HCT116 (cell line): ENCODE results near the gene AK5.

ENCODE experiments used
- EZH2 ChIP-seq: fragments of 200-600 bp; sonication (generic); IDR thresholded peaks from 2 replicates; pipeline ENCODE4 v1.6.1; 2017; ENCODE audit warnings: antibody characterized with exemption, mixed run types
- EZH2phosphoT487 ChIP-seq: fragments of 200-600 bp; IDR thresholded peaks from 2 replicates; pipeline ENCODE4 v1.6.1; 2018; ENCODE audit warnings: antibody characterized with exemption, borderline replicate concordance
- JUND ChIP-seq: IDR thresholded peaks from 2 replicates; pipeline ENCODE4 v1.6.1; 2012
- POLR2A ChIP-seq: IDR thresholded peaks from 2 replicates; pipeline ENCODE4 v1.7.0; 2011; ENCODE audit warnings: borderline replicate concordance; ENCODE audit not compliant: insufficient read depth, insufficient read length; ENCODE audit errors: extremely low read depth
- POLR2AphosphoS5 ChIP-seq: IDR thresholded peaks from 2 replicates; pipeline ENCODE4 v1.6.1; 2011; ENCODE audit warnings: mild to moderate bottlenecking, low read depth, low read length, moderate library complexity
- RAD21 ChIP-seq: IDR thresholded peaks from 2 replicates; pipeline ENCODE4 v1.6.1; 2012; ENCODE audit warnings: low read depth, mild to moderate bottlenecking
- REST ChIP-seq: IDR thresholded peaks from 2 replicates; pipeline ENCODE4 v1.6.1; 2012; ENCODE audit warnings: low read depth
- SP1 ChIP-seq: IDR thresholded peaks from 2 replicates; pipeline ENCODE4 v1.6.1; 2012; ENCODE audit warnings: low read depth
- TCF7L2 ChIP-seq: IDR thresholded peaks from 2 replicates; pipeline ENCODE4 v1.7.0; 2011; ENCODE audit warnings: borderline replicate concordance, inconsistent platforms; ENCODE audit not compliant: insufficient read depth, insufficient read length; ENCODE audit errors: extremely low read depth
- ZNF274 ChIP-seq: fragments of 200-500 bp; sonication (Bioruptor generic); IDR thresholded peaks from 2 replicates; pipeline ENCODE4 v1.6.1; 2014; ENCODE audit warnings: mild to moderate bottlenecking, low read depth, low read length, inconsistent platforms
- TF ChIP-seq, protein P1 (sequence below), 3 experiments: fragments of 200-600 bp in 1 of 3; sonication (generic) in 1 of 3; IDR thresholded peaks in 2 of 3; conservative IDR thresholded peaks in 1 of 3; 2 replicates each; pipeline ENCODE4 v1.5.1; 2012 to 2017; ENCODE audit warnings: low read depth in 2 of 3, low read length in 2 of 3, antibody characterized with exemption in 1 of 3, borderline replicate concordance in 1 of 3, control low read depth in 1 of 3, mild to moderate bottlenecking in 1 of 3, mixed read lengths in 1 of 3, mixed run types in 1 of 3, moderate library complexity in 1 of 3; ENCODE audit not compliant: insufficient read depth in 1 of 3
- TF ChIP-seq, protein P2 (sequence below): IDR thresholded peaks from 2 replicates; pipeline ENCODE4 v1.6.1; 2012
- TF ChIP-seq, protein P3 (sequence below): IDR thresholded peaks from 2 replicates; pipeline ENCODE4 v1.6.1; 2011; ENCODE audit warnings: mild to moderate bottlenecking, low read length, moderate library complexity; ENCODE audit not compliant: insufficient replicate concordance; ENCODE audit errors: extremely low read depth

DNA sequence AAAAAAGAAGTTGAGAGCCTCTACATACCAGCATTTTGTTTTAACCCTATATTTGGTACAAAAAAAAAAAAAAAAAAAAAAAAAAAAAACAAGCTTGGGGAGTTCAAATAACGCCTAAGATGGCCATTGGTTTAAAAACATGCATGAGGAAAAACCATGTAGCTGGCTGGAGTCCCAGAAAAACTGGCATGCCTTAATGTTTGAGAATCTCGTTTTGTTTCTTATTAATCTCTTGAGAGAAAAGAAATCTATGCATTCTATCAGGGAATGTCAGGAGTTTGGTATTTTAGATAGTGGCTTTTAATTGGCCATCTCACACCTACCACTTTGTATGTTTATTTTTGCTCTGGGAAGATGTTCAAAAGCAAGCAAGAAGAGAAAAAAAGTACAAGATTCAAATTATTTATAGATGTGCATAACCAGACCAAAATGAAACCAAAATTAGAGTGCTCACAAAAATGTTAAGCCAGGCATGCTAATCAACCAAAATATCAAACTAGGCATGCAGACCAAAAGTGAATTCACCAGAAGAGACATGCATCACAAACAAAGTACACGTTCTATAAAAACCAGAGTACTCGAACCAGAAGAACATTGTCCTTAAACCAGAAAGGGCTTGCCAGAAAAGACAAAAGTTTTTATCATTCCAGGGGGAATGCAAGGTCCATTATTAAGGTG lies 156.6 kb downstream of the AK5 start:
- TF ChIP-seq, protein P1, sequence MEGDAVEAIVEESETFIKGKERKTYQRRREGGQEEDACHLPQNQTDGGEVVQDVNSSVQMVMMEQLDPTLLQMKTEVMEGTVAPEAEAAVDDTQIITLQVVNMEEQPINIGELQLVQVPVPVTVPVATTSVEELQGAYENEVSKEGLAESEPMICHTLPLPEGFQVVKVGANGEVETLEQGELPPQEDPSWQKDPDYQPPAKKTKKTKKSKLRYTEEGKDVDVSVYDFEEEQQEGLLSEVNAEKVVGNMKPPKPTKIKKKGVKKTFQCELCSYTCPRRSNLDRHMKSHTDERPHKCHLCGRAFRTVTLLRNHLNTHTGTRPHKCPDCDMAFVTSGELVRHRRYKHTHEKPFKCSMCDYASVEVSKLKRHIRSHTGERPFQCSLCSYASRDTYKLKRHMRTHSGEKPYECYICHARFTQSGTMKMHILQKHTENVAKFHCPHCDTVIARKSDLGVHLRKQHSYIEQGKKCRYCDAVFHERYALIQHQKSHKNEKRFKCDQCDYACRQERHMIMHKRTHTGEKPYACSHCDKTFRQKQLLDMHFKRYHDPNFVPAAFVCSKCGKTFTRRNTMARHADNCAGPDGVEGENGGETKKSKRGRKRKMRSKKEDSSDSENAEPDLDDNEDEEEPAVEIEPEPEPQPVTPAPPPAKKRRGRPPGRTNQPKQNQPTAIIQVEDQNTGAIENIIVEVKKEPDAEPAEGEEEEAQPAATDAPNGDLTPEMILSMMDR (IDR thresholded peaks at IDR 0.05 in 2 of 3, conservative IDR thresholded peaks at IDR 0.05 in 1 of 3; ENCODE audit: borderline replicate concordance in 1 of 3, insufficient read depth in 1 of 3, low read depth in 2 of 3, low read length in 2 of 3), result no peak
- no peak for TF ChIP-seq ZNF274
- TF ChIP-seq POLR2A, result no peak
- no peak for TF ChIP-seq RAD21
- TF ChIP-seq, protein P2, sequence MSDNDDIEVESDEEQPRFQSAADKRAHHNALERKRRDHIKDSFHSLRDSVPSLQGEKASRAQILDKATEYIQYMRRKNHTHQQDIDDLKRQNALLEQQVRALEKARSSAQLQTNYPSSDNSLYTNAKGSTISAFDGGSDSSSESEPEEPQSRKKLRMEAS, result no peak
- no peak for TF ChIP-seq POLR2AphosphoS5
- TF ChIP-seq JUND, result no peak
- no peak for TF ChIP-seq EZH2
- no peak for TF ChIP-seq EZH2phosphoT487
- TF ChIP-seq REST, result no peak
- TF ChIP-seq, protein P3, sequence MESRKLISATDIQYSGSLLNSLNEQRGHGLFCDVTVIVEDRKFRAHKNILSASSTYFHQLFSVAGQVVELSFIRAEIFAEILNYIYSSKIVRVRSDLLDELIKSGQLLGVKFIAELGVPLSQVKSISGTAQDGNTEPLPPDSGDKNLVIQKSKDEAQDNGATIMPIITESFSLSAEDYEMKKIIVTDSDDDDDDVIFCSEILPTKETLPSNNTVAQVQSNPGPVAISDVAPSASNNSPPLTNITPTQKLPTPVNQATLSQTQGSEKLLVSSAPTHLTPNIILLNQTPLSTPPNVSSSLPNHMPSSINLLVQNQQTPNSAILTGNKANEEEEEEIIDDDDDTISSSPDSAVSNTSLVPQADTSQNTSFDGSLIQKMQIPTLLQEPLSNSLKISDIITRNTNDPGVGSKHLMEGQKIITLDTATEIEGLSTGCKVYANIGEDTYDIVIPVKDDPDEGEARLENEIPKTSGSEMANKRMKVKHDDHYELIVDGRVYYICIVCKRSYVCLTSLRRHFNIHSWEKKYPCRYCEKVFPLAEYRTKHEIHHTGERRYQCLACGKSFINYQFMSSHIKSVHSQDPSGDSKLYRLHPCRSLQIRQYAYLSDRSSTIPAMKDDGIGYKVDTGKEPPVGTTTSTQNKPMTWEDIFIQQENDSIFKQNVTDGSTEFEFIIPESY, result no peak
- TF ChIP-seq TCF7L2, result no peak
- no peak for TF ChIP-seq SP1
